K562 (cell line): Measurements from ENCODE around the gene IPO9. TPM values are rescaled to one million over a fixed set of nuclear protein-coding genes. Genes with fewer than 3 reads are reported as not detected.
A peak's percentile ranks its signal among the peaks of the same experiment; 100 is the strongest.

Experiments used
- ARHGAP35 ChIP-seq: fragments of 450-650 bp; IDR thresholded peaks from 2 replicates; pipeline ENCODE4 v1.6.1; 2018; ENCODE audit not compliant: partially characterized antibody
- BCLAF1 ChIP-seq, 2 experiments: fragments of 450-650 bp in 1 of 2; IDR thresholded peaks; 2 replicates each; pipeline ENCODE4 v1.6.1; 2011 to 2017; ENCODE audit warnings: low read depth in 2 of 2, antibody characterized with exemption in 1 of 2, borderline replicate concordance in 1 of 2, low read length in 1 of 2, mild to moderate bottlenecking in 1 of 2, mixed read lengths in 1 of 2; ENCODE audit not compliant: control insufficient read depth in 1 of 2
- ETV1 ChIP-seq: fragments of 450-650 bp; conservative IDR thresholded peaks from 2 replicates; pipeline ENCODE4 v1.6.1; 2016; ENCODE audit warnings: missing genetic modification characterization, control low read depth, low read depth, missing compliant biosample characterization
- FOSL1 ChIP-seq: fragments of 200-800 bp; sonication (Bioruptor generic); conservative IDR thresholded peaks from 2 replicates; pipeline ENCODE4 v1.6.1; 2016; ENCODE audit warnings: missing genetic modification characterization, missing compliant biosample characterization
- HDAC8 ChIP-seq: fragments of 450-650 bp; IDR thresholded peaks from 2 replicates; pipeline ENCODE4 v1.6.1; 2016; ENCODE audit warnings: mild to moderate bottlenecking, missing genetic modification characterization, moderate library complexity, missing compliant biosample characterization
- HIVEP1 ChIP-seq: fragments of 250-450 bp; sonication (Bioruptor Pico); IDR thresholded peaks from 2 replicates; pipeline ENCODE4 v1.4.0; 2020; ENCODE audit warnings: mild to moderate bottlenecking
- HOMEZ ChIP-seq: fragments of 250-450 bp; sonication (Bioruptor Pico); IDR thresholded peaks from 2 replicates; pipeline ENCODE4 v1.4.0; 2020; ENCODE audit warnings: mild to moderate bottlenecking, moderate library complexity
- MYBL2 ChIP-seq, 2 experiments: fragments of 450-650 bp in 1 of 2; sonication (generic) in 1 of 2; formaldehyde crosslinking in 1 of 2; IDR thresholded peaks; 2 replicates each; pipeline versions ENCODE4 v1.6.1 to v1.8.1; 2017 to 2022; ENCODE audit warnings: borderline replicate concordance in 1 of 2, inconsistent platforms in 1 of 2, low read depth in 1 of 2, mild to moderate bottlenecking in 1 of 2, missing genetic modification reagents in 1 of 2, moderate library complexity in 1 of 2
- RBFOX2 ChIP-seq: fragments of 200-400 bp; formaldehyde crosslinking; IDR thresholded peaks from 2 replicates; pipeline ENCODE4 v1.6.1; 2017; ENCODE audit warnings: low read depth, mild to moderate bottlenecking, low read length, moderate library complexity
- SMARCA4 ChIP-seq: fragments of 450-650 bp; IDR thresholded peaks from 2 replicates; pipeline ENCODE4 v1.6.1; 2016
- SREBF2 ChIP-seq: sonication (generic); formaldehyde crosslinking; IDR thresholded peaks from 2 replicates; pipeline ENCODE4 v1.4.0; 2020; ENCODE audit warnings: mild to moderate bottlenecking, missing genetic modification reagents
- STAT6 ChIP-seq: sonication (generic); formaldehyde crosslinking; IDR thresholded peaks from 2 replicates; pipeline ENCODE4 v1.8.1; 2023; ENCODE audit warnings: mild to moderate bottlenecking, missing genetic modification reagents
- TBP ChIP-seq: optimal IDR thresholded peaks from 2 replicates; pipeline ENCODE3; 2011; ENCODE audit warnings: low read depth, low read length, improper control_type of control experiment
- ZNF395 ChIP-seq: fragments of 200-800 bp; sonication (Bioruptor generic); IDR thresholded peaks from 2 replicates; pipeline ENCODE4 v1.6.1; 2017; ENCODE audit warnings: missing genetic modification characterization, missing compliant biosample characterization
- polyA plus RNA-seq, 8 experiments: library from polyadenylated mRNA; depleted of rRNA in 4 of 8; stranded (reverse) in 5 of 8; unstranded in 3 of 8; fragments of >200 nt; fragmentation: Nextera tagmentation in 2 of 8; fragmentation: Illumina TruSeq in 1 of 8; extraction: Ambion mirVana in 2 of 8; extraction: Trizol in 1 of 8; gene quantifications; 2 replicates each; pipeline versions ENCODE4 v1.2.1 to v1.2.3, GENCODE V29; 2011 to 2014; ENCODE audit warnings: inconsistent platforms in 1 of 8, missing spikeins in 1 of 8
- total RNA-seq, 7 experiments: library from RNA; depleted of rRNA in 6 of 7; stranded (reverse); fragments of >200 nt in 6 of 7; fragmentation: Illumina TruSeq in 2 of 7; extraction: Trizol in 2 of 7; gene quantifications; 2 replicates each; pipeline versions ENCODE4 v1.2.1 to v1.2.3, GENCODE V29; 2011 to 2021; ENCODE audit warnings: low replicate concordance in 1 of 7
- TF ChIP-seq, protein P1 (sequence below): fragments of 450-650 bp; IDR thresholded peaks from 2 replicates; pipeline ENCODE4 v1.6.1; 2016

The IPO9 gene
- total and polyA plus RNA-seq, 9 of the 15 experiments (the other 6 are each of a cell fraction or from before 2014, with no cell fraction given), result 27.9 to 78.6 (median 43.9) TPM

- no peak for TF ChIP-seq RBFOX2
- 0 out of 2 replicates have a peak, but pooled peaks have one; percentile 22 for TF ChIP-seq FOSL1 (tag)
- TF ChIP-seq HIVEP1 (CRISPR knock-in tag), result 0 out of 2 replicates have a peak, but pooled peaks have one; percentile 15
- TF ChIP-seq, protein P1, sequence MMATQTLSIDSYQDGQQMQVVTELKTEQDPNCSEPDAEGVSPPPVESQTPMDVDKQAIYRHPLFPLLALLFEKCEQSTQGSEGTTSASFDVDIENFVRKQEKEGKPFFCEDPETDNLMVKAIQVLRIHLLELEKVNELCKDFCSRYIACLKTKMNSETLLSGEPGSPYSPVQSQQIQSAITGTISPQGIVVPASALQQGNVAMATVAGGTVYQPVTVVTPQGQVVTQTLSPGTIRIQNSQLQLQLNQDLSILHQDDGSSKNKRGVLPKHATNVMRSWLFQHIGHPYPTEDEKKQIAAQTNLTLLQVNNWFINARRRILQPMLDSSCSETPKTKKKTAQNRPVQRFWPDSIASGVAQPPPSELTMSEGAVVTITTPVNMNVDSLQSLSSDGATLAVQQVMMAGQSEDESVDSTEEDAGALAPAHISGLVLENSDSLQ, result peak; percentile 76
- 0 out of 2 replicates have a peak, but pooled peaks have one; percentile 22 for TF ChIP-seq SMARCA4
- no peak for TF ChIP-seq STAT6
- TF ChIP-seq ARHGAP35, result no peak
- no peak for TF ChIP-seq ETV1 (tag)
- TF ChIP-seq HDAC8 (tag), result no peak
- no peak for TF ChIP-seq HOMEZ (CRISPR knock-in tag)
- no peak for TF ChIP-seq SREBF2
- TF ChIP-seq TBP, result no peak
- TF ChIP-seq MYBL2 (IDR thresholded peaks at IDR 0.05; ENCODE audit: low read depth), result no peak
- no peak for TF ChIP-seq MYBL2 (CRISPR knock-in tag; IDR thresholded peaks at IDR 0.05; ENCODE audit: borderline replicate concordance)
- no peak for TF ChIP-seq ZNF395 (CRISPR knock-in tag)
- TF ChIP-seq BCLAF1 (IDR thresholded peaks at IDR 0.05; ENCODE audit: borderline replicate concordance in 1 of 2, control insufficient read depth in 1 of 2, low read depth in 2 of 2, low read length in 1 of 2), result no peak
These were observed 12.4 kb downstream of the IPO9 start (continued) for GRCh38 chr1:201841265-201841912.
